Effector memory CD4-positive, alpha-beta T cell (primary cell): Measurements from ENCODE around the gene SLC6A12.
"Not testable (repeated sequence)": the region's sequence is repeated elsewhere in the genome, so short reads cannot be mapped to it uniquely, and the experiment has no call there.

ENCODE experiments used
- DNase-seq, 3 donors: peaks; one replicate each; pipeline ENCODE4 v3.0.0-alpha.2; 2020
- H3K27ac ChIP-seq: 2 replicates; pipeline ENCODE4 v1.7.0; 2013; ENCODE audit warnings: mild to moderate bottlenecking, low read length, moderate library complexity; ENCODE audit not compliant: insufficient read depth, poor library complexity, severe bottlenecking
- H3K27me3 ChIP-seq: replicated peaks from 2 replicates; pipeline ENCODE4 v1.7.0; 2013; ENCODE audit warnings: mild to moderate bottlenecking, low read length; ENCODE audit not compliant: insufficient read depth, control insufficient read depth, poor library complexity, severe bottlenecking
- H3K36me3 ChIP-seq: 2 replicates; pipeline ENCODE4 v1.7.0; 2013; ENCODE audit warnings: mild to moderate bottlenecking, low read length, moderate library complexity; ENCODE audit not compliant: control insufficient read depth, insufficient read depth
- H3K4me1 ChIP-seq: 2 replicates; pipeline ENCODE4 v1.7.0; 2013; ENCODE audit warnings: low read length, mild to moderate bottlenecking; ENCODE audit not compliant: control insufficient read depth, insufficient read depth, poor library complexity, severe bottlenecking
- H3K4me3 ChIP-seq: 2 replicates; pipeline ENCODE4 v1.7.0; 2013; ENCODE audit warnings: low read length, low read depth, mild to moderate bottlenecking; ENCODE audit not compliant: insufficient read depth, poor library complexity, severe bottlenecking
- H3K9me3 ChIP-seq: 2 replicates; pipeline ENCODE4 v1.7.0; 2013; ENCODE audit warnings: mild to moderate bottlenecking, low read length, moderate library complexity; ENCODE audit not compliant: control insufficient read depth

Gene SLC6A12

DNA sequence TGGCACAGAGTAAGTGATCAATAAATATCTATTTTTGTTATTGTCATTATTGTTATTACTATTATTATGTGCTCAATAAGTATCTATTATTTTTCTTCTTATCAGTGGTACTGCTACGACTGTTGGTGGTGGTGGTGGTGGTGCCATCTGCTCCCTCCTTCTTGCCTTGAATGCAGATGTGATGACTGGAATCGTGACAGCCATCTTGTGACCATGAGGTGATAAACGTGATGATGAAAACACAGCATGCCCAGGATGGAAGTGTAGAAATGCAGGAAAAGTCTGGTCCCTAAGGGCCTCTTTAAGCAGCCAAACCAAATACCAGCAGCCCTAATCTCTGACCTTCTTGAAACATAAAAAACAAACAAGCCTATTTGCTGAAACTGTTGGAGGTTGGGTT lies 22.4 kb downstream of the SLC6A12 start:
- no peak for DNase-seq
- no peak overlapping the region for H3K27ac ChIP-seq

DNA sequence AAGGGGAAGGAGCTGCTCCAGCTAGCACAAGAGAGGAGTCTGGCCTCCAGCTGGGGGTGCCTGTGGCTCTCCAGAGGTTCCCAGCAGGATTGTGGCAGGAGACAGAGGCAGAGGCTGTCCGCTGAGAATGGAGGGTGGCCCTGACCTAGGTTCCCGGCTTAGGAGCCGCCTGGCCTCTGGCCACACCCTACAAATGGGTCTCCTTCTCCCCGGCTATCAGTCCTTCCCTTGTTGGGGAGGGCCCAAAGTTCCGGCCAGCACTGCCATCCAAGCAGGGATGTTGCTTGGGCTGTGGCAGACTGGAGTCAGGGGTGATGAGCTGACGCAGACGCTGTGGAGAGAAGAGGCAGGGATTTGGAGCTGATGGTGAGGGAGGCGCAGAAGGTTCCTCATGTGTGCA lies 23.1 kb downstream of the SLC6A12 start:
- Histone ChIP-seq H3K36me3 (no peaks in the 10 kb centered on the region), H3K27me3 (peaks cover 10% of the 10 kb centered on the region), H3K4me3 (no peak overlapping the region), H3K9me3 (no peaks in the 10 kb centered on the region), H3K27ac (no peak overlapping the region), H3K4me1 (no peaks in the 10 kb centered on the region)
- DNase-seq: no peak

More for the DNA sequence above, 22.4 kb downstream of the SLC6A12 start:
- Histone ChIP-seq H3K36me3 (no peaks in the 10 kb centered on the region), H3K27me3 (peaks cover 10% of the 10 kb centered on the region), H3K4me1 (no peaks in the 10 kb centered on the region), H3K9me3 (no peaks in the 10 kb centered on the region), H3K4me3 (no peak overlapping the region)

DNA sequence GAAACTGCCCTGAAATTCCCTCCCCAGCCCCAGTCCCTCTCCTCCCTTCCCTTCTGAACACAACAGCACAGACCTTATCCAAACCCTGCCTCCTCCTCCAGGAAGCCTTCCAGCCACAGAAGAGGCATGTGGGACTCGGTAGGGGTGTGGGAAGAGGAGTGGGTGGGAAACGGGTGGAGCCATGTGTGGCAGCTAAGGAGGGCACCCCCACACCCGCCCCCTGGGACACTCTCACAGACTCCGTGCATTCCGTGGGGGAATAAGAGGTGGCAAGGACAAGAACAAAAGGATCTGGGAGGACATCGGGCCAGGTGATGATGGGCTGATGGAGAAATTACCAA lies 24.4 kb downstream of the SLC6A12 start:
- DNase-seq: no peak
- Histone ChIP-seq H3K9me3 (no peaks in the 10 kb centered on the region), H3K4me3 (no peak overlapping the region), H3K27me3 (peaks cover 6% of the 10 kb centered on the region), H3K4me1 (no peaks in the 10 kb centered on the region), H3K36me3 (no peaks in the 10 kb centered on the region), H3K27ac (no peak overlapping the region)

DNA sequence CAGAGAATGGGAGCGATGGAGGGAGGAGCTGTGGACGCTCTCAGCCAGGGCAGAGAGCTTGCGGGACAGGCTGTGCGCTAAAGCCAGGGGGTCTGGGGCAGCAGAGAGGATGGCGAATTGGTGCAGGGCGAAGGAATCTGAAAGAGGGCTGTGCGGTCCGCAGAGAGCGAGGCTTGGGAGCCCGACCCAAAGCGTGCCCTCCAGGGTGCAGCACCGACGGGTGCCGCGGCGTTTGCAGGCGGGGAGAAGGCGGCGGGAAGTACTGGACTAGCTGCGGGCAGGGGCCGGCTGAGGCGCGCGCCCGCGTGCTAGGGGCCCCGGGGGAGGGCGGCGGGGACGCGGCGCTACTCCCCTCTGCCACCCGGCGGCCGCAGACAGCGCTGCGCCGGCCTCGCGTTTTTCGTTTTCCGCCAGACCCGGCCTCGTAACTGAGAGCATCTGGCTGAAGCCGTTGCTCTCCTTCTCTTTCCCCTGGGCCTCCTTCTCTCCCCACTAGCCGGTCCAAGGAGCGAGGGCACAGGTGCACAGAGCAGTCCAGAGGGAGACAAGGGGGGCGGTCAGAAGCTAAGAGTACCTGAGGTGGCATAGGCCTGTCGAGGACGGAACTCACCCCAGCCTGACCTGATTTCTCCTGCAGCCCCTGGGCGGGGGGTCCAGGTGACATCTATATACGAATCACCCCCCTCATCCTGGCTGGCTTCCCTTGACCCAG lies 24.9 kb downstream of the SLC6A12 start:
- Histone ChIP-seq H3K4me3 (peak overlapping the region; percentile 18), H3K27ac (no peak overlapping the region), H3K36me3 (no peaks in the 10 kb centered on the region)

DNA sequence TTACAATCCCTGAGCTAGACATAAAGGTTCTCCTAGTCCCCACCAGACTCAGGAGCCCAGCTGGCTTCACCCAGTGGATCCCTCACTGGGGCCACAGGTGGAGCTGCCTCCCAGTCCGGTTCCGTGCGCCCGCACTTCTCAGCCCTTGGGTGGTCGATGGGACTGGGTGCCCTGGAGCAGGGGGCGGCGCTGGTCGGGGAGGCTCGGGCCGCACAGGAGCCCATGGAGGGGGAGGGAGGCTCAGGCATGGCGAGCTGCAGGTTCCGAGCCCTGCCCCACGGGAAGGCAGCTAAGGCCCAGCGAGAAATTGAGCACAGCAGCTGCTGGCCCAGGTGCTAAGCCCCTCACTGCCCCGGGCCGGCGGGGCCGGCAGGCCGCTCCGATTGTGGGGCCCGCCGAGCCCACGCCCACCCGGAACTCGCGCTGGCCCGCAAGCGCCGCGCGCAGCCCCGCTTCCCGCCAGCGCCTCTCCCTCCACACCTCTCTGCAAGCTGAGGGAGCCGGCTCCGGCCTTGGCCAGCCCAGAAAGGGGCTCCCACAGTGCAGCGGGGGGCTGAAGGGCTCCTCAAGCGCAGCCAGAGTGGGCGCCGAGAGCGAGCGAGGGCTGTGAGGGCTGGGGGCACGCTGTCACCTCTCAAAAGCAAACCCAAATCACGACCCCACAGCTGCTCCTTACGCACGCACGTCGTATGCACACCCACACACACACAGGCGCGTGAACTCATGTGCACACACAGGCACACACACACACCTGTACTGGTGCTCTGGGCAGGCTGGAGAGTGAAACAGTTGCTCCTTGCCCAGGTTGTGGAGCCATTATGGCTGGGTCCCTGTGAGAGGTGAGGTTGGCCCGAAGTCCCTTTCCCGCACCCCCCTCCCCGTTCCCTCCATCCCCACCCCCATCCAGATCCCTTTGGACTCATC lies 25.7 kb downstream of the SLC6A12 start:
- H3K27me3 ChIP-seq, H3K27ac ChIP-seq, H3K4me1 ChIP-seq, H3K9me3 ChIP-seq, DNase-seq, H3K36me3 ChIP-seq: not testable (repeated sequence)
- H3K4me3 ChIP-seq: peak overlapping the region; percentile 22

More for the DNA sequence above, 24.9 kb downstream of the SLC6A12 start:
- H3K4me1 ChIP-seq: no peaks in the 10 kb centered on the region
- no peak for DNase-seq
- H3K9me3 ChIP-seq: no peaks in the 10 kb centered on the region
- H3K27me3 ChIP-seq: peaks cover 6% of the 10 kb centered on the region

DNA sequence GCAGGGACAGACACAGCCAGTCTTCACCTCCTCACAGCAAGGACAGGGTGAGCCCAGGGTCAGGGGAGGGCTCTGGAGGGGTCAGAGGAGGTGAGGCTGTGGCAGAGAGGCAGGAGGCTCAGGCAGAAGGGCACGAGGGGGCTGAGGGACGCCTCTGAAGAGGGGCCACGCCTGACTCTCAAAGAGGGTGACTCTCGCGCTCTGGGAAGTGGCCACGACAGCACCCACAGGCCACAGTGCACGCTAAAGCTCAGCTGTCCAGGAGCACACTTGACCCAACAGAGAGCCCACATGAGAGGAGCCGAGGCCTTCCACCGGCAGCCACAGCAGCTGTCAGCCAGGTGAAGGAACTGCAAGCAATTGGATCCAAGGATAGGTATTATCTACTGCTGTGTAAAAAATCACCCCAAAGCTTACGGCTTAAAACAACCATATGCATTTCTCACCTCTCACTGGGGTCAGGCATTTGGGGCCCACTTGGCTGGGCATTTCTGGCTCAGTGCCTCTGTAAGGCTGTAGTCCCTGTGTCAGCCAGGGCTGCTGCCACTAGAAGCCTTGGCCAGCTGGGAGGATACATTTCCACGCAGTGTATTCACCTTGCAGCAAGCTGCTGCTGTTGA lies 27.8 kb downstream of the SLC6A12 start:
- no peak for DNase-seq
- Histone ChIP-seq H3K4me1 (no peaks in the 10 kb centered on the region), H3K27me3 (peaks cover 6% of the 10 kb centered on the region), H3K36me3 (no peaks in the 10 kb centered on the region), H3K9me3 (no peaks in the 10 kb centered on the region), H3K27ac (no peak overlapping the region), H3K4me3 (no peak overlapping the region)

DNA sequence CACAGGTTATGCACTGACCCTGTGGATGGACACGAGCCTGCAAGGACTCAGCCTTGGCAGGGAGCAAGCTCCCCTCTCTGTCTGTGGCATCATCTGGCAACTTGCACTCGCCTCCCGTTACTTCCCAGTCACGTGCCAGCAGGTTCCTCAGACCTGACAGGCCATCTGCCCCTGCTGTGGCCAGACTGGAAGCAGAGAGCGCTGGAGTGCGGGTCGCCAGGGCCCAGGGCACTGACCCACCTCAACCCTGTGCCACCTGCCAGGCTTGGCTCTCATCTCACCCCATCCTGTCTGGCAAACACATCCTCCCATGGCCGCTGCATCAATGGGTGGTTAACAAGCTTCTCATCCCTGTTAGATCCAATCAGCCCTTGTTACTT lies 28.4 kb downstream of the SLC6A12 start:
- no peak overlapping the region for H3K4me3 ChIP-seq
- DNase-seq: no peak
- no peaks in the 10 kb centered on the region for H3K4me1 ChIP-seq
- H3K36me3 ChIP-seq: no peaks in the 10 kb centered on the region
- H3K27me3 ChIP-seq: peaks cover 6% of the 10 kb centered on the region
- no peak overlapping the region for H3K27ac ChIP-seq
- no peaks in the 10 kb centered on the region for H3K9me3 ChIP-seq

DNA sequence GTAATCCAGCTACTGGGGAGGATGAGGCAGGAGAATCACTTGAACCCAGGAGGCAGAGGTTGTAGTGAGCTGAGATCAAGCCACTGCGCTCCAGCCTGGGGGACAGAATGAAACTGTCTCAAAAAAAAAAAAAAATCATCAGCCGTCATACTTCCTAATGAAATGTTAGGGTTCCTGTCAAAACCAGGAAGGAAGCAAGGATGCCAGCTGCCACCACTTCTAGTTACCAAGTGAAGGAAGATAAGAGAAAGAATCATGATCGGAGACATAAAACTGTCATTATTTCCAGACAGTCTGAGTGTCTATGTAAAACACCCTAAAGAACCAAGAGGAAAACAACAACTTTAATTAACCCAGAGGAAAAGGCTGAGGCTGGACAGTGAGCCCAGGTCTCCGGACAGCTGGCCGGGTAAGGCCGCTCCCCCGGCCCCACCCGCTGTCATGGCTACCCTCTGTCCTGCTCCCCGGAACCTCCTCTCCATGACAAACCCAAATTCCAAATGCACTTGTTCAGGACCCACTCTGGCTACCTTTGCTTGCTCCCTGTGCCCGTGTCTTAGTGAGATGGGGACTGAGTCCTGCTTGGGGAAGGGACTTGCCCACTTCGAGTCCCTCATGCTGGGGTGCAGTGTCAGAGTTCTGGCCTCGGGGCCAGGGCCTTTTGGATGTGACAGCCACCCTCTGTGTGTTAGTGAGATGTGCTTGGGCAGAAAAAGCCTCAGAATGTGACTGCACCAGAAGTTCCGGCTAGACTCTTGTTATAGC lies 29.0 kb downstream of the SLC6A12 start:
- peaks cover 3% of the 10 kb centered on the region for H3K27me3 ChIP-seq
- no peak overlapping the region for H3K27ac ChIP-seq
- no peaks in the 10 kb centered on the region for H3K36me3 ChIP-seq
- DNase-seq: no peak
- no peaks in the 10 kb centered on the region for H3K4me1 ChIP-seq
- H3K4me3 ChIP-seq: no peak overlapping the region
- no peaks in the 10 kb centered on the region for H3K9me3 ChIP-seq

DNA sequence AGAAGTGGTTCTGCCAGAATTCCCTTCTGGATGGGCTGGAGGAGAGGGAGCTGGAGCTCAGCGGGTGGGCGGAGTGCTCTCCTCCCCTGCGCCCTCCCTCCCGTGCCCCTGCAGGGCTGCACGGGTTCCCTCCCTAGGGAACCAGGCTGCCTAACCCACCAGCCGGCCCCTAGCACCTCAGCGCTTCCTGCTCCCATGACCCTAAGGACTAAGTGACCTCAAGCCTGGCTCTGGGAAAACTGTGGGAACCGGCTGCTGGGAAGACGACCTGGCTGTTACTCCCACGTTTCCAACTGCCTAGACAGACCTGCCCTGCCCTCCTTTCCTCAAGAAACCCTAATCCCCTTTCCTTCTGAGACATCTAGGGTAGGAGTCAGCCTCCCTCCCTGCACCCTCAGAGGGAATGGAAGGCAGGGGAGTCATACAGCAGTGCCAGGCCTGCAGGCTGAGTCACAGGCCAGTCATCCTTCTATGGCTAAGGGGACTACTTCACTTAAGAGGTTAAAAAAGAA lies 31.5 kb downstream of the SLC6A12 start:
- H3K27ac ChIP-seq: no peak overlapping the region
- H3K9me3 ChIP-seq: no peaks in the 10 kb centered on the region
- H3K27me3 ChIP-seq: no peaks in the 10 kb centered on the region
- DNase-seq: no peak
- no peak overlapping the region for H3K4me3 ChIP-seq
- H3K36me3 ChIP-seq: no peaks in the 10 kb centered on the region
- H3K4me1 ChIP-seq: no peaks in the 10 kb centered on the region
